Amygdala (tissue), 56 donors: ENCODE results near the gene TBC1D24.

Experiments
- DNase-seq, 56 donors: peaks; one replicate each; lab custom pipeline; 2025; lab: John Stamatoyannopoulos, UW

The TBC1D24 gene

GRCh38 chr16:2449118-2449517 lies 25.8 kb upstream of the TBC1D24 start:
- DNase-seq: no peak

- peak in 42 of 56 donors; percentile 17 to 83 (median 63) for DNase-seq
These were observed 24.4 kb upstream of the TBC1D24 start for GRCh38 chr16:2450535-2450934.

- DNase-seq: no peak
These were observed 23.9 kb upstream of the TBC1D24 start for GRCh38 chr16:2450975-2451381.

- DNase-seq: no peak
These were observed 23.0 kb upstream of the TBC1D24 start for GRCh38 chr16:2451851-2452320.

- DNase-seq: no peak
These were observed 22.3 kb upstream of the TBC1D24 start for GRCh38 chr16:2452650-2453049.

- no peak for DNase-seq
These were observed 19.7 kb upstream of the TBC1D24 start for GRCh38 chr16:2455081-2455845.

- DNase-seq: no peak
These were observed 18.3 kb upstream of the TBC1D24 start for GRCh38 chr16:2456551-2457153.

GRCh38 chr16:2457267-2457666 lies 17.7 kb upstream of the TBC1D24 start:
- DNase-seq: no peak

GRCh38 chr16:2457946-2458345 lies 17.0 kb upstream of the TBC1D24 start:
- DNase-seq: no peak

GRCh38 chr16:2458887-2459646 lies 15.9 kb upstream of the TBC1D24 start:
- DNase-seq: no peak

- peak in 55 of 56 donors; percentile 48 to 95 (median 86) for DNase-seq
These were observed 15.1 kb upstream of the TBC1D24 start, which contains the start of gene TEDC2 for GRCh38 chr16:2459647-2460390. Gene TEDC2 (plus strand): TSS chr16:2460109. CDS start chr16:2460145, 36 bp downstream.

GRCh38 chr16:2460391-2460713 lies 14.6 kb upstream of the TBC1D24 start:
- no peak for DNase-seq

GRCh38 chr16:2460916-2461315 lies 14.0 kb upstream of the TBC1D24 start:
- no peak for DNase-seq

- DNase-seq: no peak
These were observed 12.7 kb upstream of the TBC1D24 start for GRCh38 chr16:2462031-2462866.

- no peak for DNase-seq
These were observed 10.6 kb upstream of the TBC1D24 start for GRCh38 chr16:2464333-2464732.

GRCh38 chr16:2465653-2466415 lies 9.1 kb upstream of the TBC1D24 start:
- no peak for DNase-seq

- DNase-seq: no peak
These were observed 8.0 kb upstream of the TBC1D24 start for GRCh38 chr16:2466667-2467527.
